BE2C (cell line): ENCODE measurements around the gene PHKA1.
A peak's percentile ranks its signal among the peaks of the same experiment; 100 is the strongest.

Experiments
- DNase-seq: peaks from one replicate; pipeline ENCODE4 v3.0.0-alpha.2; 2020
- H3K27me3 ChIP-seq: fragments of 250-450 bp; sonication (Bioruptor Pico); 2 replicates; pipeline ENCODE4 v1.5.1; 2020; ENCODE audit warnings: mild to moderate bottlenecking
- H3K36me3 ChIP-seq: fragments of 250-450 bp; sonication (Bioruptor Pico); 2 replicates; pipeline ENCODE4 v1.5.1; 2020; ENCODE audit warnings: mild to moderate bottlenecking
- H3K4me1 ChIP-seq: fragments of 250-450 bp; sonication (Bioruptor Pico); 2 replicates; pipeline ENCODE4 v1.5.1; 2020
- H3K4me3 ChIP-seq: 2 replicates; pipeline ENCODE4 v1.5.1; 2011; ENCODE audit warnings: low read depth, low read length
- H3K9me3 ChIP-seq: fragments of 250-450 bp; sonication (Bioruptor Pico); 2 replicates; pipeline ENCODE4 v1.5.1; 2020
- TF ChIP-seq, protein P1 (sequence below): IDR thresholded peaks from 2 replicates; pipeline ENCODE4 v1.5.1; 2012; ENCODE audit warnings: mild to moderate bottlenecking, low read depth, low read length

The PHKA1 gene

DNA sequence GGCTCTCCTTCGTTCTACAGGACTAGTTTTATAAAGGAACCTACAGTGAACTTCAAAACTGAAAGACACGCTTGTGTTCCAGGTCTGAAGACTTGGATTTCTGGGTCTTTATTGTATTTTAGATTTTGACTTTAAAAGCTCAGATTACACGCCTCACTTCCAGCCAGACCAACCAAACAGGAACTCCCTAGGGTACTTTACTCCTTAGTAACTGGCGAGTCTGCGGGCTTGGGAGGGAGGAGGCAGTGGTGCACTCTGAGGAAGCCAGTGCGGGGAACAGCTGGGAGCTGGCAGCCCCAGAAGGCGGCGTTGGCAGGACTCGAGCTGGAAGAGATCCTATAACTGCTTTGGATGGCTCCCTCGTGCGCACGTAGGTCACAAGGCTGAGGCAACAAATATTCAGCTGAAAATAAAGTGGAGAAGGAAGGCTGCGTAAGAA lies 391 bp upstream of the PHKA1 start:
- peak; percentile 71 for DNase-seq
- no peaks in the 10 kb centered on the region for H3K9me3 ChIP-seq
- TF ChIP-seq, protein P1, sequence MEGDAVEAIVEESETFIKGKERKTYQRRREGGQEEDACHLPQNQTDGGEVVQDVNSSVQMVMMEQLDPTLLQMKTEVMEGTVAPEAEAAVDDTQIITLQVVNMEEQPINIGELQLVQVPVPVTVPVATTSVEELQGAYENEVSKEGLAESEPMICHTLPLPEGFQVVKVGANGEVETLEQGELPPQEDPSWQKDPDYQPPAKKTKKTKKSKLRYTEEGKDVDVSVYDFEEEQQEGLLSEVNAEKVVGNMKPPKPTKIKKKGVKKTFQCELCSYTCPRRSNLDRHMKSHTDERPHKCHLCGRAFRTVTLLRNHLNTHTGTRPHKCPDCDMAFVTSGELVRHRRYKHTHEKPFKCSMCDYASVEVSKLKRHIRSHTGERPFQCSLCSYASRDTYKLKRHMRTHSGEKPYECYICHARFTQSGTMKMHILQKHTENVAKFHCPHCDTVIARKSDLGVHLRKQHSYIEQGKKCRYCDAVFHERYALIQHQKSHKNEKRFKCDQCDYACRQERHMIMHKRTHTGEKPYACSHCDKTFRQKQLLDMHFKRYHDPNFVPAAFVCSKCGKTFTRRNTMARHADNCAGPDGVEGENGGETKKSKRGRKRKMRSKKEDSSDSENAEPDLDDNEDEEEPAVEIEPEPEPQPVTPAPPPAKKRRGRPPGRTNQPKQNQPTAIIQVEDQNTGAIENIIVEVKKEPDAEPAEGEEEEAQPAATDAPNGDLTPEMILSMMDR: peak; percentile 16; the same call in 1 of the 2 replicates
- no peaks in the 10 kb centered on the region for H3K4me1 ChIP-seq
- H3K27me3 ChIP-seq: no peaks in the 10 kb centered on the region
- no peaks in the 10 kb centered on the region for H3K36me3 ChIP-seq
- peak overlapping the region; percentile 72 for H3K4me3 ChIP-seq

DNA sequence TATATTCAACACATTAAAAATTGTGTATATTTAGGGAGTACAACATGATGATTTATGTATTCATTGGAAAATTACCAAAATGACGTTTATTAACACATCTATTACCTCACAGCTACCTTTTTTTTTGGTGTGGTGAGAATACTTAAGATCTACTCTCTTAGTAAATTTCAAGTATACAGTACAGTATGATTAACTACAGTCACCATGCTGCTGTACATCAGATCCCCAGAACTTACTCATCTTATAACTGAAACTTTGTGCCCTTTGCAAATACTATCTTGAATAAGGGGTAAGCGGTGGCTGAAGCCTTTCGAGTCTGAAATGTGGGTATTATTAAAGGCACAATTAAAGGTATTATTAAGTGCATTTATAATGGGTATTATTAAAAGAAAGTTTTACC lies 976 bp downstream of the PHKA1 start:
- Histone ChIP-seq H3K9me3 (no peaks in the 10 kb centered on the region), H3K27me3 (no peaks in the 10 kb centered on the region), H3K4me3 (peak overlapping the region; percentile 72), H3K36me3 (no peaks in the 10 kb centered on the region), H3K4me1 (no peaks in the 10 kb centered on the region)
- no peak for DNase-seq
- TF ChIP-seq, protein P1: no peak

DNA sequence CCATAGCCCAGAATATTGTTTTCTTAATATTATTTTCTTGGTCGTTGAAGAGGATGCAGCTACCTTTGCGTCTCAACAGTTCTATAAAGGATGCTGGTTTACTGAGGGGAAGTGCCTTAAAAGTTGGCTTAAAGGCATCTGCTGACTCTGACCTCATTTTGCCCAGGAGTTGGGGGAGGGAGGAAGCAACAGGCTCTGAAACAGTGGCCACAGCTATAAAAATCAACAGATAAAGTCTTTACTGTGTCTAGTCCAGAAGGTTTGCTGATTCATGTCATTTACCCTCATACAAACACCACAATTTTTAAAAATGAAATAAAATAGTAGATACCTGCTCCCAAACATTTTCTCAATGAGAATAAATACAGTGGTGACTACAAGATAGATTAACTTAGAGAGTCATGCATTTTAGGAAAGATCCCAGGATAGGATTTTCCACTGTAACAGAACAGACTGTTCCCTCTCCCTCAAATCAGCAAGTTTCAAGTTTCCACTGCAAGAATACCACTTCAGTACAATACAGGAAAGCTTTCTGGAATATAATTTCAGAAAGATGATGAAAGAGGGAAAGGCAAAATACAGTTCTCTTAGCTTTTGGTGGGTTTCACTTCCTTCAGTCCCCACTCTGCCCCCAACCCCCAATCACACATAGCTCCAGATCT lies 1.9 kb downstream of the PHKA1 start:
- no peak for DNase-seq
- H3K9me3 ChIP-seq: no peaks in the 10 kb centered on the region
- H3K27me3 ChIP-seq: no peaks in the 10 kb centered on the region
- TF ChIP-seq, protein P1: no peak
- H3K4me3 ChIP-seq: peak overlapping the region; percentile 72
- H3K4me1 ChIP-seq: no peaks in the 10 kb centered on the region
- H3K36me3 ChIP-seq: no peaks in the 10 kb centered on the region

DNA sequence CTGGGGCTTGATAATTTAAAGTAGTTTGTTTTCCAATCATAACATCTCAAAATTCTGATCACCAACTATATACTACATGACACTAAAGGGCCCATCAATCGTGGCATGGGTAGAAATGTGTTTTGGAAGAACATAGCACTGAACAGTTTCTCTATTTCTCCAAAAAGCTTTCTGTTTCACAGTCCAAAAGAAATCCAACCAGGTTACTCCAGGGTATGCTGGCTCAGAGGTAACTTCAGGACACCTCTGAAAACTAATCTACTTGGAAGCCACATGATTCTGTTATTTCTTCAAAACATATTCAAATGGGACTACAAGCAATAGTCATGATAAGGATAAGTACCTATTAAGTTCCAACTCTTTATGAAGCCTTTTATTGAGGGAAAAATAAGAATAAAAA lies 8.3 kb downstream of the PHKA1 start:
- TF ChIP-seq, protein P1: no peak
- Histone ChIP-seq H3K4me1 (no peaks in the 10 kb centered on the region), H3K27me3 (no peaks in the 10 kb centered on the region), H3K36me3 (no peaks in the 10 kb centered on the region), H3K9me3 (no peaks in the 10 kb centered on the region), H3K4me3 (no peak overlapping the region)
- DNase-seq: no peak

DNA sequence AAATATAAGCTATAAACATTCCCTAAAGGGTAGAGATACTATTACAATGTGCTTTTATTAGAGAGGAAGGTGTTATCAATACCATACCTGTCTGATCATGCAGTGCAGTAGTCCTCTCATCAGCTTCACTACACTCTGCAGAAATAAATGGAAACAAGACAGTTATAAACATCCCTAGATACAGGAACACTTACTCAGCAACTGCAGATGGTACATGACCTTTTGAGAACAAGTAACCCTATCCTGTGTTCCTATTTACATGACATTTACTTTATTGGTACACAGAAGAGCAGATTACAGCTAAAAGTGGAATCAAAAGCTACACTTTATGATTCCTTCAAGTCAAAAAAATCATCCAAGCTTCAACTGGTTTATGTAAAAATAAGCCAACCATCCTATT lies 9.0 kb downstream of the PHKA1 start:
- TF ChIP-seq, protein P1: no peak
- no peaks in the 10 kb centered on the region for H3K9me3 ChIP-seq
- no peaks in the 10 kb centered on the region for H3K4me1 ChIP-seq
- DNase-seq: no peak
- H3K27me3 ChIP-seq: no peaks in the 10 kb centered on the region
- no peak overlapping the region for H3K4me3 ChIP-seq
- H3K36me3 ChIP-seq: no peaks in the 10 kb centered on the region

DNA sequence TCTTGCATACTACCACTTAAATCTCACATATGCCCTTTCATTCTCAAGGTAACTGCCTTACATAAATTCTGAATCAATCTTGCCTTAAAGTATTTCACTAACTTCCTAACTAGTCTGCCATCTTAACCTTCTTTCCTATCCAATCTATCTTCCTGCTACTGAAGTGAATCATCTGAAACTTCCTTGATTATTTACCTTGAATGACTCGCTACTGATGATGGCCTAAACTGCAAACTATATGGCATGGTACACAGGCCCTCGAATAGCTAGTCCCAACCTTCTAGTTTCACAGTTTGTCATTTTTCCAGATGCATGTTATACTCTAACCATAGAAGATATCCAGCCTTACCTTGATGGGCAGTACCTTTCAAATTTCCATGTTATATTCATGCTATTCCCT lies 19.9 kb downstream of the PHKA1 start:
- Histone ChIP-seq H3K4me3 (no peak overlapping the region), H3K9me3 (no peaks in the 10 kb centered on the region), H3K36me3 (no peaks in the 10 kb centered on the region), H3K4me1 (no peaks in the 10 kb centered on the region), H3K27me3 (no peaks in the 10 kb centered on the region)
- DNase-seq: no peak
- TF ChIP-seq, protein P1: no peak
